ENCODE results near the gene RAD54L.
"Not testable (repeated sequence)": the region's sequence is repeated elsewhere in the genome, so short reads cannot be mapped to it uniquely, and the experiment has no call there.

Gene RAD54L

DNA sequence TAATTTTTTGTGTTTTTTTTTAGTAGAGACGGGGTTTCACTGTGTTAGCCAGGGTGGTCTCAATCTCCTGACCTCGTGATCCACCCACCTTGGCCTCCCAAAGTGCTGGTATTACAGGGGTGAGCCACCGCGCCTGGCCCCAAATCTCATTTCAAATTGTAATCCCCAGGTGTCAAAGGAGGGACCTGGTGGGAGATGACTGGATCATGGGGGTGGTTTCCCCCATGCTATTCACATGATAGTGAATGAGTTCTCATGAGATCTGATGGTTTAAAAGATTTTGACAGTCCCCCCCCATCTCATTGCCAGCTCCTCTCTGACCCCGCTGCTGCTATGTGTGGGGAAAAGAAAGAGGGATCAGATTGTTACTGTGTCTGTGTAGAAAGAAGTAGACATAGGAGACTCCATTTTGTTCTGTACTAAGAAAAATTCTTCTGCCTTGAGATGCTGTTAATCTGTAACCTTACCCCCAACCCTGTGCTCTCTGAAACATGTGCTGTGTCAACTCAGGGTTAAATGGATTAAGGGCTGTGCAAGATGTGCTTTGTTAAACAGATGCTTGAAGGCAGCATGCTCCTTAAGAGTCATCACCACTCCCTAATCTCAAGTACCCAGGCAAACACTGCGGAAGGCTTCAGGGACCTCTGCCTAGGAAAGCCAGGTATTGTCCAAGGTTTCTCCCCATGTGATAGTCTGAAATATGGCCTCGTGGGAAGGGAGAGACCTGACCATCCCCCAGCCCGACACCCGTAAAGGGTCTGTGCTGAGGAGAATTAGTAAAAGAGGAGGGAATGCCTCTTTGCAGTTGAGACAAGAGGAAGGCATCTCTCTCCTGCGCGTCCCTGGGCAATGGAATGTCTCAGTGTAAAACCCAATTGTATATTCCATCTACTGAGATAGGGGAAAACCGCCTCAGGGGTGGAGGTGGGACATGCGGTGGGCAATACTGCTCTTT is 72.7 kb downstream of the RAD54L start:
- DNase-seq (ENCODE audit: low spot score) = not testable (repeated sequence)

DNA sequence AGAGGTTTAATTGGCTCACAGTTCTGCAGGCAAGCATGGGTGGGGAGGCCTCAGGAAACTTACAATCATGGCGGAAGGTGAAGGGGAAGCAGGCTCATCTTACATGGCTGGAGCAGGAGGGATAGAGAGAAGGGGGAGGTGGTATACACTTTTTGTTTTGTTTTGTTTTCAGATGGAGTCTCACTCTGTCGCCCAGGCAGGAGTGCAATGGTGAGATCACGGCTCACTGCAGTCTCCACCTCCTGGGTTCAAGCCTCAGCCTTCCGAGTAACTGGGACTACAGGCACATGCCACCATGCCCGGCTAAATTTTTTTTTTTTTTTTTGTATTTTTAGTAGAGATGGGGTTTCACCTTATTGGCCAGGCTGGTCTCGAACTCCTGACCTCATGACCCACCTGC is 74.6 kb downstream of the RAD54L start:
- not testable (repeated sequence) for DNase-seq (ENCODE audit: low spot score)

DNA sequence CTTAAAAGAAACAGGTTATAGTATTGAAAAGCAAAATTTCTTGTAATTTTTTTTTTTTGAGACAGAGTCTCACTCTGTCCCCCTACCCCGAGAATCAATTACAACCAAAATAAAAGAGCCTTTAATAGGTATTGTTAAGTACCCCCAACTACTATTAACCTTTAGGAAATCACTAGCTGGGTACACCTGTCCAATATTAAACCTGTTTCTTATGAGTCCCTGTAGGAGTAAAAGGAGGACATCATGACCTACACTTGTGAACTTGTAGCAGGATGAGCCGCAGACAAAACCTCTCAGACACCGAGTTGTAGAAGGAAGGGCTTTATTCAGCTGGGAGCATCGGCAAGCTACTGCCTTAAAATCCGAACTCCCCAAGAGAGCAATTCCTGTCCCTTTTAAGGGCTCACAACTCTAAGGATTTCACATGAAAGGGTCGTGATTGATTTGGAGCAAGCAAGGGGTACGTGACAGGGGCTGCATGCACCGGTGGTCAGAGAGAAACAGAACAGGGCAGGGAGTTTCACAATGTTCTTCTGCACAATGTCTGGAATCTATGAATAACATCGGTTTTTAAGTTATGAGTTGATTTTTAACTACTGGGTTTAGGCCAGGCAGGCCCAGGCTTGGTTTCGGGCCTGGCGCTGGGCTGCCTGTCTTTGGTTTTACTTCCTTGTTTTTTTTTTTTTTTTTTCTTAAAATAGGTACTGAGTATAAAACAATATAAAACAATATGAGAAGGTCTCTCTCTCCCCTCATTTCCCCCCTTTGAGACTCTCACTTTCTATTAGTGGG is 77.9 kb downstream of the RAD54L start:
- DNase-seq (ENCODE audit: low spot score) = not testable (repeated sequence)
